Activated naive CD8-positive, alpha-beta T cell treated with anti-CD3 and anti-CD28 coated beads for 36 hours (primary cell): ENCODE measurements around the gene MYO7A. TPM values are rescaled to one million over a fixed set of nuclear protein-coding genes. Genes with fewer than 3 reads are reported as not detected.

Experiments used
- DNase-seq: peaks from one replicate; pipeline ENCODE4 v3.0.0; 2021
- H3K27ac Mint-ChIP-seq: one replicate; pipeline ENCODE4 v1.8.0; 2022; ENCODE audit warnings: mild to moderate bottlenecking, moderate library complexity, mixed read lengths
- H3K27me3 Mint-ChIP-seq: one replicate; pipeline ENCODE4 v1.8.0; 2022; ENCODE audit warnings: mild to moderate bottlenecking, mixed read lengths
- H3K36me3 Mint-ChIP-seq: one replicate; pipeline ENCODE4 v1.8.0; 2021; ENCODE audit warnings: mild to moderate bottlenecking, mixed read lengths
- H3K4me1 Mint-ChIP-seq: one replicate; pipeline ENCODE4 v1.8.0; 2021; ENCODE audit warnings: mixed read lengths
- H3K4me3 Mint-ChIP-seq: one replicate; pipeline ENCODE4 v1.8.0; 2022; ENCODE audit warnings: mild to moderate bottlenecking, moderate library complexity, mixed read lengths
- H3K9me3 Mint-ChIP-seq: one replicate; pipeline ENCODE4 v1.8.0; 2022; ENCODE audit warnings: mixed read lengths
- total RNA-seq, 2 experiments: library from RNA; stranded (reverse); gene quantifications; one replicate each; pipeline ENCODE4 v1.2.3, GENCODE V29; 2021

MYO7A gene
- total RNA-seq = under 1 TPM; 0.06 to 0.16 TPM

DNA sequence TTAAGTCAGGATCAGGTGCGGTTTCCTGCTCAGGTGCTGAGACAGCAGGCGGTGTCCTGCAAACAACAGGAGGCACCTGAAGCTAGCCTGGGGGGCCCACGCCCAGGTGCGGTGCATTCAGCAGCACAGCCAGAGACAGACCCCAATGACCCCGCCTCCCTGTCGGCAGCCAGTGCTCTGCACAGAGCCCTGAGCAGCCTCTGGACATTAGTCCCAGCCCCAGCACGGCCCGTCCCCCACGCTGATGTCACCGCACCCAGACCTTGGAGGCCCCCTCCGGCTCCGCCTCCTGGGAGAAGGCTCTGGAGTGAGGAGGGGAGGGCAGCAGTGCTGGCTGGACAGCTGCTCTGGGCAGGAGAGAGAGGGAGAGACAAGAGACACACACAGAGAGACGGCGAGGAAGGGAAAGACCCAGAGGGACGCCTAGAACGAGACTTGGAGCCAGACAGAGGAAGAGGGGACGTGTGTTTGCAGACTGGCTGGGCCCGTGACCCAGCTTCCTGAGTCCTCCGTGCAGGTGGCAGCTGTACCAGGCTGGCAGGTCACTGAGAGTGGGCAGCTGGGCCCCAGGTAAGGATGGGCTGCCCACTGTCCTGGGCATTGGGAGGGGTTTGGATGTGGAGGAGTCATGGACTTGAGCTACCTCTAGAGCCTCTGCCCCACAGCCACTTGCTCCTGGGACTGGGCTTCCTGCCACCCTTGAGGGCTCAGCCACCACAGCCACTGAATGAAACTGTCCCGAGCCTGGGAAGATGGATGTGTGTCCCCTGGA lies at the start of gene MYO7A:
Gene MYO7A (plus strand): TSS at position 327 of the 772 bp plus-strand sequence. CDS start 2,389 bp downstream, outside the sequence.
- H3K9me3 Mint-ChIP-seq = no peaks in the 10 kb centered on the region
- peaks cover 4% of the 10 kb centered on the region for H3K27me3 Mint-ChIP-seq
- no peaks in the 10 kb centered on the region for H3K36me3 Mint-ChIP-seq
- no peak for DNase-seq
- peak within 1 kb of the TSS; percentile 64 for H3K4me3 Mint-ChIP-seq
- peaks cover 5% of the 10 kb centered on the region for H3K4me1 Mint-ChIP-seq
- H3K27ac Mint-ChIP-seq = no peak within 1 kb of the TSS

DNA sequence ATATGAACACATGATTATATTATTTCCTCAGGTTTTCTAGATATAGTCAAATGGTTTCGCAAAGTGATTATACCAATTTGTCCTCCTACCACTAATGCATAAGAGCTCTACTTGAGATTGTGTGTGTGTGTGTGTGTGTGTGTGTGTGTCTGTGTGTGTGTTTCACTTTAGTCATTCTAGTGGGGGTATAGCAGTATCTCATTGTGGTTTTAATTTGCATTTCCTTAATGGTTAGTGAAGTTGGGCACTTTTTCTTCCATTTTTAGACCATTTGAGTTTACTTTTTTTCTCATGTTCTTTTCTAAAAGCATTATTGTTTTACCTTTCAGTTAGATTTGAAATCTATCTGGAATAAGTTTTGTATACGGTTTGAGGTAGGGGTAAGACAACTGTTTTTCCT lies 48.4 kb upstream of the MYO7A start:
- peaks cover 11% of the 10 kb centered on the region for H3K9me3 Mint-ChIP-seq
- H3K27me3 Mint-ChIP-seq = no peaks in the 10 kb centered on the region
- H3K36me3 Mint-ChIP-seq = no peaks in the 10 kb centered on the region
- H3K4me1 Mint-ChIP-seq = peaks cover 19% of the 10 kb centered on the region
- no peak overlapping the region for H3K27ac Mint-ChIP-seq
- H3K4me3 Mint-ChIP-seq = no peak overlapping the region
- no peak for DNase-seq

DNA sequence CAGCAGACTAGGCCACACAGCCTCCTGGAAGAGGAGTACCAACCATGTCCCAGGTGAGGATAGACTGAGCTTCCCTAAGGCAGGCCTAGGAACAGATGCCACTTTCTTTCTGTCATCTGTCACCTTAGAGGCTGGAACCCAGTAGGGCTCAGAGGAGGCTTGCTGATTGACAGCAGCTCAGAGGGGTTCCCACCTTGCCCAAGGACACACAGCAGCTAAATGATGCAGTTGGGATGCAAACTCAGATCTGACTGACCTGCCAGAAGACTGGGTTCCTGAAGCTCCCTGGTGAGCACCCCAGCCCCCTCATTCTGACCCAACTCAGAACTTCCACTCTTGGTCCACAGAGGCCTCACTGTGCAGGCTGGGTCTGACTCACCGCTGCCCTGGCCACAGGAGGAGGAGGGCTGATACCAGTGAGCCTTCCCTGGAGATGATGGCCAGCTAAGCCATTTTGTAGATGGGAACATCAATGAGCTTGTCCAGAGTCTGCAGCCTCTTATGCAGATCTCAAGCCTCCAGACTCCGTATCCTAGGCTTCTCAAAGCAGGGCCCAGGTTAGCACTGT lies 47.3 kb upstream of the MYO7A start:
- H3K36me3 Mint-ChIP-seq = no peaks in the 10 kb centered on the region
- H3K27ac Mint-ChIP-seq = no peak overlapping the region
- peaks cover 19% of the 10 kb centered on the region for H3K4me1 Mint-ChIP-seq
- peaks cover 11% of the 10 kb centered on the region for H3K9me3 Mint-ChIP-seq
- DNase-seq = no peak
- H3K27me3 Mint-ChIP-seq = no peaks in the 10 kb centered on the region
- no peak overlapping the region for H3K4me3 Mint-ChIP-seq

DNA sequence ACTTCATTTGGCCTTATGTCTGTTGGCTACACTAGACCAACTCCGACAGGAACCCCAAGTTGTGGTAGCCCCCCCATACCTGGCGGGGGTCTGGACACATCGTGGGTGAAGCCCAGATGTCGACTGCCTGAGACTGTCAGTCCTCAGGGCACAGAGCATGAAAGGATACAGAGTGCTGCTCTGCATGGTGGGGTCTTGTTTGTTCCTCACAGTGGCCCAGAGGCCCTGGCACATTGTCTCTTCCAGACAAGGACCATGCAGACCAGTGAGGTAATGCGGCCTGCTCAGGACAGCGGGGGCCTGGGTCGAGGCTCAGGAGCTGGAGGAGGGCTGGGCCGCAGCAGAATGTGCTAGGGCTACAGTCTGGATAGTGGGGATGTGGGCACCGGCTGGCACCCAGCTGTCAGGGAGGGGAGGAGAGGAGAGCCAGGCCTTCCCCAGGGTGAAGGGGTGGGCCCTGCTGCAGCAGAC lies 46.6 kb upstream of the MYO7A start:
- Mint-ChIP-seq H3K36me3 (no peaks in the 10 kb centered on the region), H3K27me3 (no peaks in the 10 kb centered on the region), H3K27ac (peak overlapping the region; percentile 39), H3K4me1 (peaks cover 18% of the 10 kb centered on the region), H3K9me3 (peaks cover 11% of the 10 kb centered on the region), H3K4me3 (no peak overlapping the region)
- no peak for DNase-seq

DNA sequence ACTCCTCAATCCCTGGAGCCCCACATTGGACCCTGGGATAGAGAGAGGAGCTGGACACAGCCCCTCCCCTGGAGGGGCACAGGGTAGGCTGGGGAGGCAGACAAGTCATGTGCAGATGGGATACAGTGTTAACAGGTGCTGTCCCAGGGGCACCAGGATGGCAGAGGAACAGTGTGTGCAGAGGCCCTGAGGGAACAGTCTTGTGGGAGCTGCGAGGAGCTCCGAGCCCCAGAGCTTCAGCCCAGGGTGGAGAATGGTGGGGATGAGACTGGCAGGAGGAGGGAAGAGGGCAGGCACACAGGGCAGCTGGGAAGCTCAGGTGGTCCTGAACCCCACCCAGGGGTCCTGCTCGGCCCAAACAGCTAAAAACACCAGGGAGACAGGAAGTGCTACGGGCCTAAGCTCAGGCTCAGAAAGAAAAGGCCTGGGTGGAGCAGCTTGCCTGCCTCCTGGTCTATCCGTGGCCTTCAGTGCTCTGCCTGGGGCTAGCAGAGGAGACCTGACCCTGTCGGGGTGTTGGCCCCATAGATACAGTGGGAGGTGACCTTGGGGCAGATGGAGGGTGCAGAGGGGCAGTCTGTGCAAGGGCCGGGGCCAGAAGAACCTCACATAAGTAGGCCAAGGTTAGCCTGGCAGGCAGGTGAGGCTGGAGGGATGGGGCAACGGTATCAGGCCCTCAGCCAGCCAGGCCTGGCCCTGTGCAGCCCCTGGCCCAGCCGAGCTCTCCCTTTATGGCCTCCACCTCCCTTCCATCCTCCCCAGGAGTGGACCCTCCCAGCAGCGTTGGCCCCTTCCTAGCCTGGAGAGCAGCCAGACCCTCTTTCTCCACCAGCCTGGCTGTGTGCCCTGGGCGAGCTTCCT lies 45.8 kb upstream of the MYO7A start:
- Mint-ChIP-seq H3K9me3 (peaks cover 11% of the 10 kb centered on the region), H3K4me1 (peaks cover 17% of the 10 kb centered on the region), H3K27ac (peak overlapping the region; percentile 96), H3K27me3 (no peaks in the 10 kb centered on the region), H3K36me3 (no peaks in the 10 kb centered on the region), H3K4me3 (peak overlapping the region; percentile 81)
- no peak for DNase-seq

DNA sequence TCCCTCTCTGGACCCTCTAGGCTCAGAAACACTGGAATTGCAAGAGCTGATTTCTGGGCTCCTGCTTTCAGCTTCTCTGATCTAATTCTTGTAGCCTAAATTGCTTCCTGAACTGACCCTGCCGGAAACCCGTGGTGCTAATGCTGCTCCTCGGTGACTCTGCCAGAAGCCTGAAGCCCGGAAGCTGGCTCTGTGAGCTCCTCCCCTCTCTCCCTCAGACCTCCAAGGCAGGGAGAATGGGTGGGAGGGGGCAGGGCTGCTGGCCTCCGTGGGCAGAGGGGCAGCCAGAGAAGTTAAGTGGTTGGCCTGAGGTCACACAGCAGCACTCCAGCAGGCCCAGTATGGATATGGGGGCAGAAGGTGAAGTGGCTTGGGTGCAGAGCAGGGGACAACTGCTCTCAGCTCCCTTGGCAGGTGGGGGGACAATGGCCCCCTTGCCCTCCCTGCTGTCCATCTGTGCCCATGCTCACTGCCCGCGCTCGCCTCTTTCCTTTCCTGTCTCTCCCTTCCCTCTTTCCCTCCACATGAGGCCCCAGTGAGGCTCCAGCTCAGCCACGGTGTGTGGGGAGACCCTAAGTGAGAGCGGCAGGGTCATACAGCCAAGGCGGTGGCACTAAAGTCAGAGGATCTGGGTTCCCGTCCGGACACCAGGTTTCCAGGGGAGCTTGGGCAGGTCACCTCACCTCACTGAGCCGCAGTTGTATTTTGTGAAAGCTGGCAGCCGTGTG lies 45.0 kb upstream of the MYO7A start:
- Mint-ChIP-seq H3K36me3 (no peaks in the 10 kb centered on the region), H3K4me3 (peak overlapping the region; percentile 81), H3K9me3 (peaks cover 9% of the 10 kb centered on the region), H3K27me3 (no peaks in the 10 kb centered on the region), H3K27ac (peak overlapping the region; percentile 96), H3K4me1 (peaks cover 17% of the 10 kb centered on the region)
- DNase-seq = peak; percentile 63

DNA sequence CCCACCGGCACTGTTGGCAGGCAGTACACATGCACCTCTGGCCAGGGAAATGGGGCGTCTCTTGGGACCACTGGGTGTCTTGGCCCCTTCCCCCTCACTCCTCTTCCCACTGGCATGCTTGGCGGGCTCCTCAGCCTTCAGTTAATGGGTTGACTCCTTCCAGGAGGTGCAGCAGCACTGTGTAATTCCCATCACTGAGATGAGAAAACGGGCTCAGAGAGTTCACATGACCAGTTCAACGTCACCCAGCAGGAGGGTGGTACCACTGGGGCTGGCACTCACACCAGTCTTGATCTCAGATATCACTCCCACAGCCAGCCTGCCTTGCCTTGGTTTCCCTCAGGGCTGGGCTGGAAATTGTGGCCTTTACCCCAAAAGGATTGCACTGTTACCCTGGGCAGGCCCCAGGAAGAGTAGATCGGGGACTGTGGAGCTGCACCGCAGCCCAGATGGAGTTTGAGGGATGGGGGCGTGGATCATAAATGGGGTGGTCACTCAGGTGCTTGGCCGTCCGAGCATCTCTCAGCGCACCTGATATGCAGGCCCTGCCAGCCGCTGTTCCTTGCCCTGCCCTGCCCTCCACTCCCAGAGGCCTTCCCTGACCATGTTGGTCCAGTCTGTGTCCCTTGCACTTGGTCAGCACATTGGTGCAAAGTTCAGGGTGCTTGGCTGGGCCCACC lies 44.3 kb upstream of the MYO7A start:
- Mint-ChIP-seq H3K36me3 (no peaks in the 10 kb centered on the region), H3K4me3 (peak overlapping the region; percentile 81), H3K27ac (peak overlapping the region; percentile 69), H3K4me1 (peaks cover 17% of the 10 kb centered on the region), H3K9me3 (peaks cover 3% of the 10 kb centered on the region), H3K27me3 (no peaks in the 10 kb centered on the region)
- no peak for DNase-seq

DNA sequence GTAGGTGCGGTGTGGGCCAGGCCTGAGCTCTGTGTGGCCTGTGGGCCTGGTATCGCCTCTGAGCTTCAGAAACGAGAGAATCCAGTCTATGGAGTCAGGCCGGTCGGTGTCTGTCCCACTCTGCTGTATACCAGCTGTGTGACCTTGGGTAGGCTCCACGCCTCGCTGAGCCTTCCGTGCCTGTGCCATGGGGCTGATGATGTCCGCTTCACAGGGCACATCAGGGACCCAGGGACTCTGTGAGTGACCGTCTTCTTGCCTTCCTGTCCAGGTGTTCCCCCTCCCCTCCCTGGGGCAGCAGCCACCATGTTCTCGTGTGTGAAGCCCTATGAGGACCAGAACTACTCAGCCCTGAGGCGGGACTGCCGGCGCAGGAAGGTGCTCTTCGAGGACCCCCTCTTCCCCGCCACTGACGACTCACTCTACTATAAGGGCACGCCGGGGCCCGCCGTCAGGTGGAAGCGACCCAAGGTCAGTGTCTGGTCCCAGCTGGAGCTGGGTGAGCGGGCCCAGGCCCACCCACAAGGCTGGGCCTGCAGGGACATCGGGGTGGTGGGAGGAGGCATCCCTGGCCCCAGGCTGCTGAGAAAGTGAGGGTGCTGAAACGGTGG lies 43.4 kb upstream of the MYO7A start:
- DNase-seq = no peak
- Mint-ChIP-seq H3K4me3 (no peak overlapping the region), H3K36me3 (no peaks in the 10 kb centered on the region), H3K27me3 (no peaks in the 10 kb centered on the region), H3K4me1 (peaks cover 15% of the 10 kb centered on the region), H3K27ac (no peak overlapping the region), H3K9me3 (no peaks in the 10 kb centered on the region)

DNA sequence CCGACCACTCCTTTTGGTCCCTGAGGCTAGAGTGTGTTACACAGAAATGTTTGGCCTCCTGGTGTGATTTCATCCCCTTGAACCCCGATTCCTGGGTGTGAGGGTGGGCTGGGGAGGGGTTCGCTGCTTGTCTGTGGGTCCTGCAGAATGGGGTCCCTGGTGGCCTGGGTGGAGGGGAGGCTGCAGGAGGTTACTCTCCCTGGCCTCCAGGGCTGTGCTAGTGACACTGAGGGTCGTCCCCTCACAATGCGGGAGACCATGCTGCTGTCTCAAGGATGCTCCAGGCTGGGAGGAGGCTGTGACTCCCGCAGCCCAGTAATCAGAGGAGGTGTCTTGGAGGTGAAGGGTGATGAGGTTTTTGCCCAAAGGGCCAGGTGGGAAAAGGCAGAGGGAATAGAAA lies 42.4 kb upstream of the MYO7A start:
- Mint-ChIP-seq H3K36me3 (no peaks in the 10 kb centered on the region), H3K27me3 (no peaks in the 10 kb centered on the region), H3K9me3 (no peaks in the 10 kb centered on the region), H3K27ac (no peak overlapping the region), H3K4me1 (peaks cover 12% of the 10 kb centered on the region), H3K4me3 (no peak overlapping the region)
- DNase-seq = no peak

DNA sequence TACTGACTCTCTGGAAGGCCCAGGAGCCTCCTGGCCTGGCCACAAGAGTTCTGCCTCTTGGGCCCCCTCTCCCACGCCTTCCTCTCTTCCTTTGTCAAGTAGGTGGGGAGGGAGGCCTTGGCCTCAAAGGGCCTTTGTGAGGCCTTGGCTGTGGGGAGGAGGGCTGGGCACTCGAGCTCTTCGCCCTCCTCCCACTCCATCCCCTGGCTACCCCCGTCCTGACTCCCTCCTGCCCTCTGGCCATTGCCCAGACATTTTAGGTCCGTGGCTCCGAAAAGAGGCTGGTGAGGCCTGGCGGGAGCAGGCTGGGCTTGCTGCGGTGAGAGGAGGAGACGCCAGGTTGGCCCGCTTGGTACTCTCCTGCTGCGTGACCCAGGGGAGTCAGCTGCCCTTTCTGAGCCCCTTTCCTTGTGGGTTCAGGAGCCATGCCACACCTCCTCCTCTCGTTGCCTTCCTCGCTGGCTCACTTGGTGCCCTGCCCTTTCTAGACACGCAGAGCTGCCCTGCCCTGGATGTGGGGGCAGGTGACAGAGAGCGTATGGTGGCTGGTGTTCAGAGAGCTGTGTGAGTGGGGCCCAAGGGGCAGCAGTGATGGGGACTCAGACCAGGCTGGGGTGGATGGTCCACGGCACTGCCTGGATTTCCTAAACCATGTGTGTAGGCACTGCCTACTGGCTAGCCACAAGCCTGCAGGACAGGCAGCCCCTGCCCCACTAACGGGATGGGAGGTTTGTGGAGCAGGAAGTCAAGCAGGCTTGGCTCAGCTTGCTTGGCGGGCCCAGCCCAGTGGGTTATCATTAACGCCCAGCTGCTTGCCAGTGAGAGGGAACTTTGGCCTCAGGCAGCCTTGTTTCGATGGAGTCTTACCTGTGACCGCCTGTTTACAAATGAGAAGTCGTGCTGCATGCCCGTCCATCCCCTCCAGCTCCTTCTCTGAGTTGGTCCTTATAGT lies 41.2 kb upstream of the MYO7A start:
- H3K36me3 Mint-ChIP-seq = no peaks in the 10 kb centered on the region
- no peak for DNase-seq
- no peak overlapping the region for H3K4me3 Mint-ChIP-seq
- no peaks in the 10 kb centered on the region for H3K27me3 Mint-ChIP-seq
- no peaks in the 10 kb centered on the region for H3K9me3 Mint-ChIP-seq
- H3K27ac Mint-ChIP-seq = no peak overlapping the region
- peaks cover 18% of the 10 kb centered on the region for H3K4me1 Mint-ChIP-seq

DNA sequence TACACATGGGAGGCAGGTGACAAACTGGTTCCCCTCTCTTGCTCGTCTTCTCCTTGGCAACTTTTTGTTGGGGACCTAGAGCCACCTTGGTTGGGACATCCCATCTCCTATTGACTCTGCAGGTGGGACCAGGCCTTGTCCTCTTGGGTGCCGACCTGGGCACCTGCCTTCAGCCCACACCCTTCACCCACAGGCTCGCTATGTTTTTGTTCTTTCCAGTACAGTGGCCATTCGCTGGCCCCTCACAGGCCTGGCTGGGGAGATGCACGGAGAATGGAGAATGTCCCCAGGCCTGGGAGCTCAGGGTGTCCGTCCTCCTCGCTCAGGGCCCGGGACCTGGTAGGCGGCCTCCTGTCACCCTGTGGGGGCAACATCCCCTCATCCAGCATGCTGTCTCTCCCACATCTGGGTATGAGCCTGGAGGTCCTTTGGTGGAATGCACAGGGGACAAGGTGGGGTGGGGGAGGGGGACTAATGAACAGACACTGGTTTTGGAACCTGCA lies 40.3 kb upstream of the MYO7A start:
- Mint-ChIP-seq H3K27ac (no peak overlapping the region), H3K4me1 (peaks cover 10% of the 10 kb centered on the region), H3K9me3 (no peaks in the 10 kb centered on the region), H3K4me3 (no peak overlapping the region), H3K27me3 (no peaks in the 10 kb centered on the region), H3K36me3 (no peaks in the 10 kb centered on the region)
- DNase-seq = no peak

DNA sequence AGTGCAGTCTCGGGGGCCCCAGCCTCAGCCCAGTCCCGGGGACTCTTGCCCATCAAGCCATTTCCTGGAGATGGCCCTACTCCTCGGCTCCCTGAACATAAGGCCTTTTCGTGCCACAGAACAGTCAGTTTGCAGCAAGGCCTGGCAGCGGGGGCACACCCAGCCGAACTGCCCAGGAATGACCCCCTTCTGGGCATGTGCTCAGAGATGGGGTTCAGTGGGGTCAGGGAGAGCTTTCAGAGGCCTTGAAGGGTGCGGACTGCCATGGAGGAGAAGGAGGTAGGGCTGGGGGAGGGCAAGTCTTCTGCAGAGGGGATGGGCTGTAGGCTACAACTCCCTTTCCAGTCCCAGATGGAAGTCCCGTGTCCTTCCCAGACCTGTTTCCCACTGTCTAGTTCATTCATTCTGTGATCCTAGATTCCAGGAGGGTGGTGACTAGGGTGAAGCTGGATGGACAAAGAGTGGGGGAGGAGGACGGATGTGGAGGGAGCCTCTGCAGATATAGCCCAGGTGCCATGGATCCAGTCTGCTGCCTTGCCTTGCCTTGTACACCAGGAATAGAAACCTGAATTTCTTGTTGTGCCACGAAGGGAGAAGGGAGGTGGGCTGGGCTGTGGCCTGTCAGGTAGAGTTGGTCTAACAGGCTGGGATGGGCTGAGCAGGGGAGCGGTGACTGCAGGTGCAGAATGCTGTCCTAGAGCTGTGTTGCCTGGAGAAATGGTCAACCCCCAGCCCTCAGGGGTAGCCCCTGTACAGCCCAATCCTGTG lies 39.6 kb upstream of the MYO7A start:
- no peaks in the 10 kb centered on the region for H3K36me3 Mint-ChIP-seq
- no peak for DNase-seq
- H3K9me3 Mint-ChIP-seq = no peaks in the 10 kb centered on the region
- no peak overlapping the region for H3K4me3 Mint-ChIP-seq
- H3K27me3 Mint-ChIP-seq = no peaks in the 10 kb centered on the region
- H3K4me1 Mint-ChIP-seq = peaks cover 8% of the 10 kb centered on the region
- H3K27ac Mint-ChIP-seq = no peak overlapping the region
